Sciatic nerve (tissue), 2 donors: Measurements from ENCODE around the gene NUP62. TPM values are rescaled to one million over a fixed set of nuclear protein-coding genes. Genes with fewer than 3 reads are reported as not detected.

Experiments used
- ATAC-seq: fragments of 200-7000 bp; cut with Tn5 transposase; one replicate; pipeline ENCODE4 v1.9.1; 2020; ENCODE audit warnings: mild to moderate bottlenecking, moderate library complexity
- DNase-seq: peaks from one replicate; pipeline ENCODE4 v3.0.0-alpha.2; 2020; ENCODE audit warnings: low spot score
- intact Hi-C: fragments of 100-400 bp; cut with DNase I; formaldehyde crosslinking; loops from one replicate; pipeline ENCODE4 v1.14.2; 2022
- total RNA-seq: library from RNA; stranded (reverse); fragmentation: NEBNext Ultra II Directional; extraction: Animal tissue kit (Norgen Biotek cat#: 25700); gene quantifications from one replicate; pipeline ENCODE4 v1.2.1, GENCODE V29; 2021
- donor health status: DM: no; HTN: no; CAD: no.
- donor health status: DM: no; HTN: no; CAD: no.

Gene NUP62
- total RNA-seq, 1 donor from 2014 or later, result 37.4 TPM

DNA sequence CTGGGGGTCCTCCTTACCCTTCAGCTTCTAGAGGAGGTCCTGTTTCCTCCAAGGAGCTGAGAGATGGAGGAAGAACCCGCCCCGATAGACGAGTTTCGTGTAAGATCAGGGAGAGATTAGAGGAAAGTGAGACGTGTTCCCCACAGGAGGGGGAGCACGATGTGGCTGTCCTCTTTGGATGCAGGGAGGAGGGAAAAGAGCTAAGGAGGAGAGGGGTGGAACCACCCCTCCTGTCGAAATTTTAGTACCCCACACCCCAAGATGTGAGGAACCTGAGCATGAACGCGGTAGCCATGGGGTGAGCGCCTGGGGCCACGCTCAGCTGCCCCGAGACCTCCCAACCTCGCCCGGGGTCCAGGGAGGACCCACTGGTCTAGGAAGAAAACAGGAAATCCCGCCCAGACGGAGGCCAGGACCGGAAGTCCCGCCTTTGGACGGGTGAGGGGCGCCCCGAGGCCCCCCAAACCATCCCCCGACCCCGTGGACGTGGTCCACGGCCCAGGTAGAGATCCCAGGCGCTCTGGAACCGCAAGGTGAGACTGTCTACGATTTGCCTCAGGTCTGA is 53.4 kb downstream of the NUP62 start:
- intact Hi-C loops, result no loop called here
- DNase-seq (peak; percentile 88), ATAC-seq (peak; percentile 2)

- DNase-seq (no peak), ATAC-seq (no peak)
- intact Hi-C loops, result no loop called here
Measured at GRCh38 chr19:49875177-49875576, 54.1 kb downstream of the NUP62 start.

DNA sequence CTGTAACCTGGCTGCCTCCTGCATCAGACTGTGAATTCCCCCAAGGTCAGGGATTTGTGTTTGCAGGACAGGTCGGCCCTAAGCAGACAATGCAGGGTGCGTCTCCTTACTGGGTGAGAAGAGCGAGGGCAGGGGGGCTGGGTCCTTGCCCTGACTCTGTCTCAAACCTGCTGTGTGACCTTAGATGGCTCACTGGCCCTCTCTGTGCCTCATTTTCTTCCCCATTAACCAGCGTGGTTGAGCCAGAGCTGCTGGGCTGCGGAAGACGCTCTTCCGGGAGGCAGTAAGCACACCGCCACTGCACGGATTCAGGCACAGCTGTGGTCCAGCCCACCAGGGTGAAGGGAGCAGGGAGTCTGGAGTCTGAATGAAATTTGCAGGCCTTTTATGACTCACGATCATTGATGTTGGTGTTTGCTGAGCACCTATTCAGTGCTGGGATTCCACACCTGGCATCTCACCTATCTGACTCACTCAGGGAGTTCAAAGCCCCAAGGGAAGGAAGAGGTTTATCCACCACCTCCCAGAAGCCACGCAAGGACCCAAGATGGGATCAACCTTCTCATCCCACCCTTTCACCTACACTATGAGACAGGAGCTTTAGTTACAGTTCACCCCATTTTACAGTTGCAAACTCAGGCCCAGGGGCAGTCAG is 54.7 kb downstream of the NUP62 start:
- DNase-seq (no peak), ATAC-seq (no peak)
- intact Hi-C loops, result no loop called here

DNA sequence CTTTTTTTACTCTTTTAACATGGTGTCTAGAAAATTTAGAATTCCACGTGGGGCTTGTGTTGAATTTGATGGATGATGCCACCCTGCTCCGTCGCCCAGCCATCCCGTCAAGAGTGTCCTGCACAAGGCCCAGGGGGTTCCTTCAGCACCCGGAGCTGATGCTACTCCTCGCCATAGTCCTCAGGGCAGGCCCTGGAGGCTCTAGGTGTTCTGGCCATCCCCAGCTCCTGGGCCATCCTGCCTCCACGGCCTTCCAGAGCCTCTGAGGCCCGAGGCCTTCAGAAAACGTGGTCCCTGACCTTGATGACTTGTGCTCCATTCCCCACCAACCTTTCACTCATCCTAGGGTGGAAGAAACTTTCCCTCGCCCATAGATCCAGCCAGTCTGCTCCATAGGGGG is 55.5 kb downstream of the NUP62 start:
- no peak for DNase-seq
- intact Hi-C loops, result no loop called here
- no peak for ATAC-seq

GRCh38 chr19:49873129-49873521 is 56.2 kb downstream of the NUP62 start:
- intact Hi-C loops, result no loop called here
- DNase-seq, result no peak
- ATAC-seq, result no peak

DNA sequence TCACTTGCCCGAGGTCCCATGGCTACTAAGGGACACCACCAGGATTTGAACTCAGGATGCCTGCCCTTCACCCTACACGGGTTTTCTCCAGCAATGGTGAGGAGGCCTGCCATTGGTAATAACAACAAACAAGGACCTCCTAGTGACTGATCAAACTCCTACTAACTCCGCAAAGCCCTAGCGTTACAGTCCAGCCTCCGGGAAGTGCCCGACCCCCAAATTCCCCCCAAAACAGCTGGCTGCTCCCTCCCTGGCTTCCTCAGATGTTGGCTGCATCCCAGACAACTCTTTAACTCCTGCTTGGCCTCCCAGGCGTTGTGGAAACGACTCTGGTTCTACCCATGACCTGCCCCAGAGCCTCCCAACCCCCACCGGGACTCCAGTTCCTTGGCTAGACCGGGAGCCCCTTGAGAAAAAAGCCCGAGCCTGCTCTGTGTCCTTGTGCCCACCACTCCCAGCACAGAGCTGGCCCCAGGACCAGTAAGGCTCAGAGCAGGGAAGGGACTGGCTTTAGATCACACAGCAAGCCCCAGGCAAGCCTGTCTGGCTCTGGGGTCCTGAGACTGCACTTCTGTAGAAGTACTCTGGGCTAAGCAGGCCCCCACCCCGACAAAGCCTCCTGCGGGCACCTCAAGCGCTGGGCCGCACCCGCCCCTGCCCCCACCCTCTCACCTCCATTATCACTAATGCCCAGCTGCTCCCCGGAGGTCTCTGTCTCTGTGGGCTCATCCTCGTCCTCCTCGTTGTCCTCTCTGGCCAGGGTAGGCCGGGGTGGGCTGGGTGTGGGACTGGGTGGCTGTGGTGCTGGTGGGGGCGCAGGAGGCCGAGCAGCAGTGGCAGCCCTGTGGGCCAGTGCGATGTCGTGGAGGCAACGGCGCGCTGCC is 56.8 kb downstream of the NUP62 start:
- intact Hi-C loops, result no loop called here
- DNase-seq (no peak), ATAC-seq (no peak)

GRCh38 chr19:49871349-49871985 is 57.8 kb downstream of the NUP62 start:
- DNase-seq (no peak), ATAC-seq (no peak)
- intact Hi-C loops, result no loop called here

DNA sequence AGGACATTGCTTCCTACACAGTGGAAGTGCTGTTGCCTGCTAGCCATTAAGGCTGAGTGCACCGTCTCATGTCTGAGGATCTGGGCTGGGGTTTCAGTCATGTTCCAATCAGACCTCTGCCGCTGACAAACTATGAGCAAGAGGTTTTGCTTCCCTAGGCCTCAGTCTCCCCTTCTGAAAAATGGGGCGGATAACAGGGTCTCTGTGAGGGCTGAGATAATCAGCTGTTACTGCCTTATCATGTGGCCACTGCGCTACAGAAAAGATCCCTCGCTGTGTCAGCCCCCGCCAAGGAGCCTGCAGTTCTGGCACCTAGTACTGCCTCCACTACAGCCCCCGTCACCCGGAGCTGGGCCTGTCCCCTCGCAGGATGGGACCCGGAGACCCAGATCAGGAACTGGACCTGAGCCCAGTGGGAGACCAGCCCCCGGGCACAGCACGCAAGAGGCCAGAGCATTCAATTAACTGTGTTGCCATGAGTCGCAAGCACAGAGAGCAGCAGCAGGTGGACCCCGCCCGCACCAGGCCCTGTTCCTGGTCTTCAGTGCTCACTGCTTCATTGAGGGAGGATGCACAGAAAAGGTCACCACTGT is 58.9 kb downstream of the NUP62 start:
- ATAC-seq, result no peak
- no peak for DNase-seq
- intact Hi-C loops, result no loop called here

GRCh38 chr19:49869484-49870308 is 59.6 kb downstream of the NUP62 start:
- peak; percentile 85 for ATAC-seq
- peak; percentile 98 for DNase-seq
- intact Hi-C loops, result no loop called here

- ATAC-seq (peak; percentile 7), DNase-seq (peak; percentile 97)
- intact Hi-C loops, result no loop called here
Measured at GRCh38 chr19:49869009-49869483, 60.3 kb downstream of the NUP62 start.

- ATAC-seq (peak; percentile 75), DNase-seq (peak; percentile 95)
- intact Hi-C loops, result no loop called here
Measured at GRCh38 chr19:49866933-49867782, 62.1 kb downstream of the NUP62 start, which contains the start of gene PNKP. PNKP (minus strand) TSS chr19:49867576; CDS start chr19:49867204, 372 bp downstream.

- no peak for DNase-seq
- intact Hi-C loops, result loop anchor here (5.0 kb wide), 1 partner anchor 1673 kb away; no protein-coding TSS in a partner anchor
- no peak for ATAC-seq
Measured at GRCh38 chr19:49864890-49865289, 64.4 kb downstream of the NUP62 start.

DNA sequence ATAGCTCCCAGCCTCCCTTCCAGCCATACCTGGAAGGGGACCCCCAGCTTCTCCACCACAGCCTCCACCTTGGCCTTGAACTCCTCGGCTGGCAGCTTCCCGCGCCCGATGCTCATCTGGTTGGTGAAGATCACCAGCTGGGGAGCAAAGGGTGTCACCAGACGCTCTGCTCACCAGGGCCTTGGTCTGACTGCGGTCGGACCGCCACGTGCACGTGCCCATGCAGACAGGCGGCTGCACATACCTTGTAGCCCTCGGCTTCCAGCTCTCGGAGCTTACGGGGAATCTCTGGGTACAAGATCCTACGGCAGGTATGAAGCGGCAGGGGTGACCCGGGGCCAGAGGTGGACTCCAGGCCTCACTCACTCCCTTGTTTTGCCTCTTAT is 65.4 kb downstream of the NUP62 start:
- intact Hi-C loops, result loop anchor here (5.0 kb wide), 1 partner anchor 1672 kb away; no protein-coding TSS in a partner anchor
- ATAC-seq (no peak), DNase-seq (peak; percentile 60)

DNA sequence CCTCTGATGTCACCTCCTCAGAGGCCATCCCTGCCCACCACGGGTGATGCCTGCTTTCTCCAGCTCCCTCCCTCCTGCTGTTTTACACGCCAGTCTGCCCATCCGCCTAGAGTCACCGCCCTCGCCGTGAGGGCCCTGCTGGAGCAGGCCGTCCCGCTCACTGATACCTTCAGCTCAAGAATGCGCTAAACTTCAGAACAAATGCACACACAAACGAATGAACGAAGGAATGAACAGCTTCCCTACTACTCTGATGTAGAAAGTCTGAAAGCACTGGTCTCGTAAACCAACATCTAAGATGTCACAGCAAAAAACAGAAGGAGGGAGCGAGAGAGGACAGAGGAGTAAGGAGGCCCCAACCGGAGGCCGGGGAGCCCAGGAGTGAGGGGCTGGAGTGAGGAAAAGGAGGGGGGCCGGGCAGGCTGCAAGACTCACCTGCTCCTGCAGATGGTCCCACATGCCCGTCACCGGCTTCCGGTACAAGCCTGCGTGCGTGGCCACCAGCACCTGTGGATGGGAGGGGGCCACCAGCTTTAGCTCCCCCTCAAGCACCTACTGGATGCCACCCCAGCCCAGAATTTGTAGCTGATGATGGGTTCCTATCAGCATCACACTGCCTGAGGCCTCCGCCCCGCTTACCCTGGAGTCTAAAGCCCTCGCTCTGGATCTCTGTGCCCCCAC is 65.9 kb downstream of the NUP62 start:
- DNase-seq, result no peak

DNA sequence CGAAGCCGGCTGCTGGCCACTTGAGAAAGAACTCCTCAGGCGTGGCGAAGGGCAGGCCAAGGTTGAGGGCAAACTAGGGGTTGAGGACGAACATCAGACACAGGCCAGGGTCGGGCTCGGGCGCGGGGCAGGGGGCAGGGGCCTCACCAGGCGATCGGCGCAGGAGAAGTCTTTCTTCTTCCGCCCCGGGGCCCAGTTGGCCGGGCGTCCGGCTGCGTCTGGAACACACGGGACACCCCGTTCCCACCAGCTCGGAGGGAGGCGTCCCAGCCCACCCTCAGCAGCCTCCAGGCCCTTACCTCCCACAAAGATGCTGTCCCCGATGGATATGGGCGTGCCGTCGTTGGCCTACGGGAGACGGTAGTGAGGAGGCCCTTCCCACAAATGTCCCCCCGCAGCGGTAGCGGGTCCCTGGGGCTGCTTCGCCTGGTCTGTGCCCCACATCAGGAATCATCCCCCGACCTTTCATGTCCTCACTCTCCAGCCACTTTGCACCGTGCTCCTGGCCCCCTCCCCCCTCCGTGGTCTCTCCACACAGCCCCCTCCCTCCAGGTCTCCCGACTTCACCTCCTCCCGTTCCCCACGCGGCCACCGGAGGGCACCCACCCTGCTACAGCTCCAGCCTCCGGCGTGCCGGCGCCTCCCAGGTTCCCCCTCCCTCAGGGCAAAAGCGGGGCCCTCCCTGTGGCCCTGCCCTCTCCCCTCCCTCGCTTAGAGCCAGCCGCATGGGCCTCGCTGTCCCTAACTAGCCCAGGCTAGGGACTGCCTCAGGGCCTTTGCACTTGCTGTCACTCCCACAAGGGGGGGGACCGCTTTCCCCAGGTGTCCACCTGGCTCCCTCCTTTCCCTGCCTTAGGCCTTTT is 66.7 kb downstream of the NUP62 start:
- no peak for DNase-seq
- intact Hi-C loops, result loop anchor here (5.0 kb wide), 1 partner anchor 1670 kb away; no protein-coding TSS in a partner anchor

More for the DNA sequence above, 65.9 kb downstream of the NUP62 start:
- no peak for ATAC-seq
- intact Hi-C loops, result loop anchor here (5.0 kb wide), 1 partner anchor 1671 kb away; no protein-coding TSS in a partner anchor

More for the DNA sequence above, 66.7 kb downstream of the NUP62 start:
- ATAC-seq, result no peak
